HEK293T (cell line): ENCODE measurements around the gene IL11.

Source experiments
- ARNT ChIP-seq: fragments of 450-650 bp; IDR thresholded peaks from 2 replicates; pipeline ENCODE4 v1.6.1; 2017; ENCODE audit warnings: mild to moderate bottlenecking
- BHLHE40 ChIP-seq: fragments of 450-650 bp; IDR thresholded peaks from 2 replicates; pipeline ENCODE4 v1.6.1; 2016; ENCODE audit warnings: mild to moderate bottlenecking, moderate library complexity, borderline replicate concordance
- FOXA1 ChIP-seq: fragments of 450-650 bp; IDR thresholded peaks from 2 replicates; pipeline ENCODE4 v1.6.1; 2016; ENCODE audit warnings: mild to moderate bottlenecking
- FOXK2 ChIP-seq: fragments of 450-650 bp; IDR thresholded peaks from 2 replicates; pipeline ENCODE4 v1.6.1; 2016; ENCODE audit warnings: mild to moderate bottlenecking
- FOXM1 ChIP-seq: fragments of 450-650 bp; IDR thresholded peaks from 2 replicates; pipeline ENCODE4 v1.6.1; 2017; ENCODE audit warnings: mild to moderate bottlenecking, borderline replicate concordance
- HDGF ChIP-seq: fragments of 450-650 bp; IDR thresholded peaks from 2 replicates; pipeline ENCODE4 v1.6.1; 2017; ENCODE audit warnings: antibody characterized with exemption, borderline replicate concordance
- L3MBTL2 ChIP-seq: fragments of 450-650 bp; conservative IDR thresholded peaks from 2 replicates; pipeline ENCODE4 v1.6.1; 2016; ENCODE audit warnings: mild to moderate bottlenecking
- LEF1 ChIP-seq: fragments of 450-650 bp; IDR thresholded peaks from 2 replicates; pipeline ENCODE4 v1.6.1; 2017; ENCODE audit warnings: mild to moderate bottlenecking, borderline replicate concordance
- NFRKB ChIP-seq: fragments of 450-650 bp; IDR thresholded peaks from 2 replicates; pipeline ENCODE4 v1.6.1; 2016; ENCODE audit warnings: mild to moderate bottlenecking, moderate library complexity
- SP1 ChIP-seq: fragments of 450-650 bp; IDR thresholded peaks from 2 replicates; pipeline ENCODE4 v1.6.1; 2017
- TARDBP ChIP-seq: fragments of 450-650 bp; IDR thresholded peaks from 2 replicates; pipeline ENCODE4 v1.6.1; 2016

- no peak for TF ChIP-seq BHLHE40
- TF ChIP-seq FOXA1: no peak
- TF ChIP-seq L3MBTL2: no peak
- TF ChIP-seq LEF1: no peak
- TF ChIP-seq FOXM1: no peak
- TF ChIP-seq NFRKB: no peak
- TF ChIP-seq TARDBP: no peak
- TF ChIP-seq HDGF: no peak
- no peak for TF ChIP-seq ARNT
- no peak for TF ChIP-seq FOXK2
- no peak for TF ChIP-seq SP1
Measured at GRCh38 chr19:55365964-55366363, 4.3 kb downstream of the IL11 start.
